Inferior parietal cortex (tissue), 1 donor: Measurements from ENCODE around the gene ARHGAP20.
A peak's percentile ranks its signal among the peaks of the same experiment; 100 is the strongest.

Experiments used
- DNase-seq: peaks from one replicate; pipeline ENCODE4 v3.0.0-alpha.2; 2016; ENCODE audit errors: extremely low spot score

Gene ARHGAP20

DNA sequence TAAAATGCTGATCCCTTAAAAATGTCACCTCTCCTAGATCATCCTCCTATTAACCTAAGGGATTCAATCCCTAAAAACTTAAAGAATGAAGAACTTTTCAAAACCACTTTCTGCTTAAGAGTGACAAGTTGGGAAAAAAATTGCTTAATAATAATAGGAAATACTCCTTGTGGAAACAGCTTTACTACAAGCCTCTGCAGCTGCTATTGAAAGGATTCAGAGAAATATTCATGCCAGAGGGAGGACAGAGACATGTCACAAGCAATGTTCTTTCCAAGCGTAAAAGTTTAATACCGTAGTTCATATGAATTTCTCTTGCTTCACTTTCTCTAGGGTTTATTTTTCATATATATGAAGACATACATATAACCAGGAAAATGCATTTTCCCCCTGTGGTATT is 98.2 kb downstream of the ARHGAP20 start:
- DNase-seq = no peak

DNA sequence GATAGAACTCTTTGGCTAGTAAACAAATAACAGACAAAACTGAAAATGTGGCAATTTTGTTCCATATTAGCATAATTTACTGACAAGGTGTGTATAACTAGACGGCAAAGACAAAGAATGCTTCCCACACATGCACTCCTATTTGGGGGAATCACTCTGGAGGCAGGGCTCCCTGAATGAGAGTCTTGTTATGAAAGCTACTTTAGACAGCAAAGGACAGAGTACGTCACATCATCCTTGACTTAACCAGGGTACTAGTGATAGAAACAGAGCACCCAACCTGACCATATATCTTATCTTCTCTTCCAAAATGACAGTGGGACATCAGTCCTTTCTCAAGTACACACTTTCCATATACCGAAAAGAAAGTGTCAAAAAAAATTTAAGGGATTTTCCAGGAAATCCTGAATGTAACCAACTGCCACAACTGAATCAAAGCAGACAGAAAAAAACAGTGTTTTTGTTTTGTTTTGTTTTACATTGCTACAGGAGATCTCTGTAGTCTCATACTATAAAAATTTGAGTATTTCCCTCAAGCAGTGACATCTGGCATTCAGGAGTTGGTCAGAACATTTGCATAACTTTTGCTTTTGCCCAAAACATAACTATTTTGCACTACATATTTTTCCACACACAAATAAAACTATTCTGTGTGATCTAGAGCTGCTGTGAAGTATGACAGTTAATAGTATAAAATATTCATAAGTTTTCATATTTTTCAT is 98.9 kb downstream of the ARHGAP20 start:
- peak; percentile 13 for DNase-seq

DNA sequence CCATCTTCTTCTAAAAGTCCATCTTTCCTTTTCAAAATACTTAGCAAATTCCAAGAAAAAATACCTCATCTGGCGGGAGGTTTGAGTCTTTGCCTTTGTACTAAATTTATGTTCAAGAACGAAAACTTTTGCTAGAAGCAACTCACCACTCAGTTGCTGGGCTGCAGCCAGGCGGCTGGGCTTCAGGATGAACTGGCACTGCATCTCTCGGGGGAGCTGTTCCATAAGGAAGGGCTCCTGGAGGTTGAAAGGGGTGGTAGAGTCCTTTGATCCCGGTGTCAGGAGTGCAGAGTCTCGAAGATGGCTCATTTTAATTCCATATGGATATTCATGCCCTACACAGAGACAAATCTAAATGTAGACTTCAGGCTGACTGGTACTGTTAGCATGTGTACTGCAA is 105.8 kb downstream of the ARHGAP20 start:
- no peak for DNase-seq

- no peak for DNase-seq
Observed at GRCh38 chr11:110601936-110602335, 110.3 kb downstream of the ARHGAP20 start.

DNA sequence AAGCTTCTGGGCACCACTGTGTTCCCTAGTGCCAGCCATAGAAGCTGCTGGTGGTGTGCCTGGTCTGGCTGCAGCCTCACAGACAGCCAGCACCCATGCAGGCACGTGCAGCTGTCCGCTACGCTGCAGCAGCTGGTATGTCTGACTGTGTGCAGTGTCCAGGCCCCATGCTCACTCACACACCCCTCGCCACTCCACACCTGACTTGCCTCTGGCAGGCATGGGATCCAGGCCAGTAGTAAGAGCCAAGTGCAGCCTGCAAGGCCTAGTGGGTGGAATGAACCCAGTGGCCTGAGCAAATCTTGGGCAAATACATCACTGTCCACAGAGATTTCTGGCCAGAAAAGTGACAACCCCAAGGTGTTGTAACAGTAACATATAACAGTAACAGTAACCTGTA is 111.9 kb downstream of the ARHGAP20 start:
- DNase-seq = no peak

GRCh38 chr11:110599207-110599606 is 113.0 kb downstream of the ARHGAP20 start:
- no peak for DNase-seq

GRCh38 chr11:110598725-110599124 is 113.5 kb downstream of the ARHGAP20 start:
- no peak for DNase-seq

DNA sequence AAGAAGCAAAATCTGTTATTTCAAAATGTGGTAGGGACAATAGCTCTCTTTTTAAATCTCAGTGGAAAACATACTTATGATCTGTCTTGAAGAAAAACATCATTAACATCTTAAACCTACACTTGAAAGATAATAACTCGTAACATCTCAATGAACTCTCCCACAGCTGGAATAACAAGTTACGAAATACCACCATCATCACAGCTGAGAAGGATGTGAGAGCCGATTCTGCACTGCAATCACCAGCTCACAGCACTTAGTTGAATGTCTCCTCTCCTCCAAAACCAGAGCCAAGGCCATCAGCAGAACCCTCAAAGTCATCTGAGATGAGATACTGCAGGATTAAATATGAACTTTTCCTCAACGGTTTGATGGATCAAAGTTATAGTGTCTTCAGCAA is 124.3 kb downstream of the ARHGAP20 start:
- no peak for DNase-seq

- no peak for DNase-seq
Observed at GRCh38 chr11:110587129-110587528, 125.1 kb downstream of the ARHGAP20 start.

DNA sequence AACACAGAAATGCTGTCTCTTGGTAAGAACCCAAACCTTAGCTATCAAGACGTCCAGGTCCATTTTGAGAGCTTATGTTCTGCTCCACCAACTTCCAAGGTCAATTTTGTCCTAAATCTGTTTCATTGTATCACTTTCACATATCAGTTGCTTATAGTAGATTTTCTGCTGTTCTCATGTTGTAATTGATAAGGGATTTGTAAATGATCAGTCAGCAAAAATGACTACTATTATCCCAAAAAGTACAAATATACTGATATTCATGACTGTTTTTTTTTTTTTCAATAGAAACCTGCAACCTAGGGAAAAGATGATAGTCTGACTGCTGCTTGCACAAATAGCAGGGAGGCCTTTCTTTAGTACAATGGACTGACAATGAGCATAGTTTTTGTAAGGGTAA is 128.1 kb downstream of the ARHGAP20 start:
- DNase-seq = no peak

GRCh38 chr11:110582728-110583432 is 129.4 kb downstream of the ARHGAP20 start:
- no peak for DNase-seq

- no peak for DNase-seq
Observed at GRCh38 chr11:110580571-110580970, 131.7 kb downstream of the ARHGAP20 start.

- no peak for DNase-seq
Observed at GRCh38 chr11:110573411-110573810, 138.8 kb downstream of the ARHGAP20 start.

DNA sequence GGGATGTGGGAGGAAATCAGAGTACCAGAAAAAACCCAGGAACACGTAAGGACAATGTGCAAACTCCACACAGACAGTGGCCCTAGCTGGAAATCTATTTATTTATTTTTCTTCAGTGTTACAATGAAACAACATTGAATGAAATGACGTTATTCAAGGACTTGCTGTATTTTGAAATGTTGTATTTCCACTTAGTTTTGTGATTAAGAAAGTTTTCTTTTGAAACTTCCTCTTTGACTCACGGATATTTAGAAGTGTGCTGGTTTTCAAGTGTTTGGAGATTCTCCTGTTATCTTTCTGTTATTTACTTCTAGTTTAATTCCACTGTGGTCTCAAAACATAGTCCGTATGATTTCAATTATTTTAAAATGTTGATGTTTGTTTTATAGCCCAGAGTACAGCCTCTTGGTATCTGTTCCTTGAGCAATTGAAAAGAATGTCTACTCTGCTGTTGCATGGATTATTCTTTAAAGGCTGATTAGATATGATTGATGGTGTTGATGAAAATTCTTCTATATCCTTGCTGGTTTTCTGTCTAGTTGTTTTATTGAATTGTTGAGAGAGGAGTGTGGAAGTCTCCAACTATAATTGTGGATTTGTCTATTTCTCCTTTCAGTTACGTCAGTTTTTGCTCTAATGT is 141.0 kb downstream of the ARHGAP20 start:
- no peak for DNase-seq

DNA sequence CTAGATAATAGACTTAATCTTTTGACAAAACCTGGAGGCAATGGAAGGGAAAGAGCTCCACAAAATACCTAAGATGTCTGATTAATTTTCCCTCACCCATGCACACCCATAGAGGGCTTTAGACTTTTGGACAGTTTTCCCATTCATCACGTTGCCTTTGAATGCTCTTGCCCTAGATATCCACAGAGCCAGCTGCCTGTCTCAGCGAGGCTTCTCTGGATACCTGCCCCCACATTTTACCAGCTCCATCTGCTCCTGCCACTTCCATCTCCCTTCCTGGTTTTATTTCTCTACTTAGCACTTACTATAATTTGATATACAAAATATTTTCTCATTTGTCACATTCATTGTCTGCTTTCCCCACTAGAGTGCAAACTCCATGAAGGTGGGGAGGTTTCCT is 145.7 kb downstream of the ARHGAP20 start:
- DNase-seq = peak; percentile 27

- DNase-seq = no peak
Observed at GRCh38 chr11:110565357-110566336, 146.6 kb downstream of the ARHGAP20 start.

DNA sequence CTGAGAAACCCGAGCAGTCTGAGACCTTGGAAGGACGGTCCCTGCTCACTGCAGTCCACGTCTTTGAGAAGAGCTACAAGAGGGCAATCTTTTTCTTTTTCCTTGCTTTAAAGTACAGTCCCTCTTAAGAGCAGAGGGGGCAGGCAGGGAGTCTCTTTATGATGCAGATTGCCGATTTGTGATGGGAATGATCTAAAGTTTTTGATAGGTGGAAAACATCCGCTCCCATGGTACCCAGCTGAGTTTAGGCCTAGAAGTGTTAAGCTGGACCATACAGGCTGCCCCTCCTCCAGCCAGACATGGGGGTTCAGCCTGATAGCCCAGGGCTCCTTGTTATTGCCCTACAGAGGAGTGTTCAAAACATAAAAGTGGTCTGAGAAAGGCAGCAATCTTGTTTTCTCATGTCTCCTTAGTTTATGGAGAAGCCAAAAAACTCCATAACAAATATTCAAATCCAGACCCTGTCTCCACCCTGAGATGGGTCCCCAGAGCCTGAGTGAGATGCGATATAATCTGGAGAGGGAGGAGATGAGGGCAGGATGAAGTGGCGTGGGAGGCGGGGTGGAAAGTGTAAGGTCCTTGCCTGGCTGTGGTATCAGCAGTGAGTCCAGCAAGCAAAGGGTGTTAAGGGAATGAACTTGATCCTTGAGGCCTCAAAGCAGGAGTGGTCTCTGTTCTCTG is 147.4 kb downstream of the ARHGAP20 start:
- no peak for DNase-seq

GRCh38 chr11:110544779-110545178 is 167.5 kb downstream of the ARHGAP20 start:
- no peak for DNase-seq

DNA sequence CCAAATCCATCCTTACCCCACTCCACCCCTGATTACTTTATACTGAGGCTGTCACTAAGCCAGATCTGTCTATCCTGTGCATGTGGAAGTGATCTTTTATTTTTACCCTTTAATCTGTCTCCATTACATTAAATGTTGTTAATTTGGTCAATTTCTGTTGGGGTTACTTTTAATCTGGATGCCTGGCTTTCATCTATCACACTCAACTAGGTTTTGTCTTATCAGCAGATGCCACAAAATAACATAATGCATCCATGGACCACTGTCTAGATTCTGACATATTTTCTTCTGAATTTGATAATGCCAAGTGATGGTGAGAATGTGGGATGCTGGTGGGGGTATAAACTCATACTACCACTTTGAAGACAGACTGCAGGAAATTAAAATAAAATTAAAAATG is 174.1 kb downstream of the ARHGAP20 start:
- DNase-seq = no peak

GRCh38 chr11:110530900-110531741 is 181.1 kb downstream of the ARHGAP20 start:
- DNase-seq = no peak
